Left renal cortex interstitium (tissue), 4 donors: ENCODE measurements around the gene UBQLNL. TPM values are rescaled to one million over a fixed set of nuclear protein-coding genes. Genes with fewer than 3 reads are reported as not detected.
A peak's percentile ranks its signal among the peaks of the same experiment; 100 is the strongest.

ENCODE experiments used
- DNase-seq, 4 donors: peaks; one replicate each; pipeline ENCODE4 v3.0.0-alpha.2; 2013; ENCODE audit warnings: low read depth in 4 of 4, low spot score in 2 of 4, missing footprints in 1 of 4
- polyA plus RNA-seq, 4 donors: library from polyadenylated mRNA; unstranded; fragments of 120-200 nt; gene quantifications; one replicate each; pipeline ENCODE4 v1.2.1, GENCODE V29; 2013; ENCODE audit not compliant: insufficient read length in 4 of 4

Gene UBQLNL
- polyA plus RNA-seq, 4 donors, result 0.30 to 1.0 (median 0.71) TPM

DNA sequence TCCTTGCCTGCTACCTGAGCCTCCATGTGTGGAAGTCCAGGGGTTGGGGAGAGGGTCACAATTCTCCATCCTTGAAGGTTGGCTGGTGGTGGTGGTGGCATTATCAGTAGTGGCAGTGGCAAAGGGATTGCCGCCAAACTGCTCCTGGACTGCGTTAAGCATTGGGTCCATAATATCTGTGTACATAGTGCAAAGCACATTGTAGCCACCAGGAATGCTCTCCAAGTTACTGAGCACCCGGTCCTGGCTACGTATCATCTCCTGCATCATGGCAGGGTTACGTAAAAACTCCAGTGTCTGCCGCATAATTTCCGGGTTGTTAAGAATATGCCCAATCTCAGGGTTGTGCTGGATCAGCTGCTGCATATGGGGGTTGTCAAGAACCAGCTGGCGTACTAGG, 7.9 kb downstream of the UBQLNL start:
- DNase-seq, result no peak

DNA sequence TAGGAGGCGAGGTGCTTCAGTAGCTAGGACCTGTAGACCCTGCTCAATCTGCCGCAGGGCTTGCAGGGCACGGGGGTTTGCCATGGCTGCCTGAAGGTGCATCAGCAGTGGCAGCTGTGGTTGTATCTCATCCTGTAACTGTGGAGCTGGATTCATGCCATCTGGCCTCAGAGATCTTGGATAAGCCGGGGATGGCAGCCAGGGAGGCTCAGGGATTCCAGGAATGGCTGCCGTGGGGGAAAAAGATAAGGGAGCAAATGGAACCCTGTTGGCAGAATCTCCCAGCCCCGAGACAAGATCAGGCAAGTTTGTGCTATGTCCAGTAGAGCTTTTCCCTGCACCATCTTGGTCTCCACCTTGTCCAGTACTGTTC, 8.6 kb downstream of the UBQLNL start:
- no peak for DNase-seq

DNA sequence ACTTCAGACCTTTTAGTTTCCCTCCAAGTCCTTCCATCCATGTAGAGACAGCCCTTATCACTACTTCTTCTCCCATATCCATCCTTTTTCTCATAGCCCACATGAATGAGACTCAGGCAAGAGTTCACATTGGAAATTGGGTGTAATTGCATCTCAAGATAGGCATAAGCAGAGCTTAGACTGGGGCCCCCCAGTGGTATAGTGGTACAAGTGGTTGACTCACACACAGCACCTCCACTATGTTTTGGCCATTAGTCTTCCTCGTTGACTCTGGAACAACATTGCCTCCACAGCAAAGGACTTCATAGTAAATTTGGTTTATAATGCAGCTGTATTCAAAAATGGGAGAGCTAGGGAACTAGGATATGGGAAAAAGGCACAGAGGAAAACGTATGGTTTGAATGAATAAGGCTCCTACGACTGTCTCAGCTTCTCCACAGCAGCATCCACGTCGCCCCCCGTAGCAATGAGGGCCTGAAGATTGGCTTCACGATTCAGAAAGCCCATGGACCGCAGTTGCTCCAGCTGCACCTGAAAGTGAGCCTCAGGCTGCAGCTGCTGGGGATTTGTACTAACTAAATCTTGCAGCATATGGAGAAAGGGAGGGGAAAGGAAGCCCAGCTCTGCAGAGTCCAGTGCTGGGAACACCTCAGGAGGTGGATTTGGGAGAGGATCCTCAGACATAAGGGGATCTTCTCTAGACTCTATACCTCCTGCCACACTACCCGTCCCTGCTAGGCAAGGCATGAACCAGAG, 9.1 kb downstream of the UBQLNL start:
- DNase-seq, result no peak

DNA sequence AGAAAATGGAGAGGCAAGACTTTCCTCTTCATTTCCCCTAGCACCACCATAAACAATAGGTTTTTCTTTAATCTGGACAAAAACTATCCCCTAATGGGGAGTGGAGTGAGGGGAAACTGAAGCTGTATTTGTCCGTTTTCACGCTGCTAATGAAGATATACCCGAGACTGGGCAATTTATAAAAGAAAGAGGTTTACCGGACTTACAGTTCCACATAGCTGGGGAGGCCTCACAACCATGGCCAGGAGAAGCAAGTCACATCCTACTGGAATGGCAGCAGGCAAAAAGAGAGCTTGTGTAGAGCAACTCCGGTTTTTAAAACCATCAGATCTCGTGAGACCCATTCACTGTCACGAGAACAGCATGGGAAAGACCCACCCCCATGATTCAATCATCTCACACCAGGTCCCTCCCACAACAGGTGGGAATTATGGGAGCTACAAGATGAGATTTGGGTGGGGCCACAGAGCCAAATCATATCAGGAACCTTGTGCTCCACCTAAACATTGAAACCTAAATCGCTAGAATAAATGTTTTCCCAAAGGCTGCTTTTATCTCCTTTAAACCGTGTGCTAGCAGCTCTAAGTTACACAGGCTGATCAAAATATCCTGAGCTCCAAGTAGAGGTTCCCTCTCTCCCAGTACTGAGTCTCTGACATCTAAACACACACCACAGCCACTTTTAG, 11.0 kb downstream of the UBQLNL start:
- no peak for DNase-seq

DNA sequence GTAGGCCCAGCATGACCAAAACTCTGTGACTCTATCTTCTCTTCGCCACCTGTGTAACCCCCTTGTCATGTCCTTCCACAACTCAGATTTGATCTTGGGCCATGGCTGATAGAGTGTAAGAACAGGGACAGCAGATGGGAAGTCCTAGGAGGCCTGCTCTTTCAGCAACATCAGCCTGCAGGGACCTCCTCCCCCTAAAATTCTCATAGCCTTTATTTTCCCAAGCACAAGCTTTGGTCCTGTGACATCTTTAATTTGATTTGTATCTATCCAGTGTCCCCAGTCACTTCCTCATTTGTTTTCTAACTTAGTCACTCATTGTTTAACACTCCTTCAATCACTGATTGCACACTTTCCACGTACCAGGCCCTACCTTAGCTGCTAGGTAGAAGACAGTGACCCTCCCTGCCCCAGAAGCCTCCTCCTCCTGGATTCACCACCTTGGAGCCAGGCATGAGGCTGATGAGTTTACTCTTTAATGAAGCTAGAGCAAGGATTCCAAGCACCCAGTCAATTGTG, 12.0 kb downstream of the UBQLNL start:
- DNase-seq, result peak in 1 of 4 donors; percentile 1

DNA sequence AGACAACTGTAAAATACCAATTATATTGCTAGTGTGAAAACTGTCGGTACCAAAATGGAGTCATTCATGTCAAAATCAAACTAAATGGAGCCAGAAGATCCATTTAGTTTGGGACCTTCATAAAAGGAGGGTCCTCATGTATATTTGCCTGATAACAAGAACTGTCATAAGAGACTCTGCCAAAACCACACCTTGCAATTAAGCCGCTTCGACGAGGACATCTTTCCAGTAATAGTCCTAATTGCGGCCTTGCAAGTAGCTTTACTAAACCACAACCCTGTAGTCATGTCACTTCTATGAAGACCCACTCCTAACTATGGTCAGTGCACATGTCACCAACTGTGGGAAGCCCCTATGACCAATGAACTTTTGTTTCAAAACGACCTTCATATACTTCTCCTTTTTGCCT, 16.1 kb downstream of the UBQLNL start:
- no peak for DNase-seq

DNA sequence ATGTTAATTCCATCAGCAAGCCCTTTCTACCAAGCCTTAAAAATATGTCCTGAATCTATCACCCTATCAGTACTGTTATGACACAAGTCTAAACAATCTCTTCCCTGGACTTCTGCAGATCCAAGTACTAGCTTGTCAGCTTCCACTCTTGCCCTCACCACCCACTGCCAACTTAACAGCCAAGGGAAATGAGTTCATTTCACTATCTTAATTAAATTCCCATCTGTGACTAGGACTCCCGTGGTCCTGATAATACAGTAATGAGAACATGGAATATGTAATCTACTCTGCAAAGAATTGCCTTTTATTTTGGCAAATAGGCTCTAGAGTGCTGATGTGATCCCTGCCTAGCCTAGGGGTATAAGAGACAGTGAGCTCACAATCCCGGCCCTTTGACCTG, 16.8 kb downstream of the UBQLNL start:
- no peak for DNase-seq

DNA sequence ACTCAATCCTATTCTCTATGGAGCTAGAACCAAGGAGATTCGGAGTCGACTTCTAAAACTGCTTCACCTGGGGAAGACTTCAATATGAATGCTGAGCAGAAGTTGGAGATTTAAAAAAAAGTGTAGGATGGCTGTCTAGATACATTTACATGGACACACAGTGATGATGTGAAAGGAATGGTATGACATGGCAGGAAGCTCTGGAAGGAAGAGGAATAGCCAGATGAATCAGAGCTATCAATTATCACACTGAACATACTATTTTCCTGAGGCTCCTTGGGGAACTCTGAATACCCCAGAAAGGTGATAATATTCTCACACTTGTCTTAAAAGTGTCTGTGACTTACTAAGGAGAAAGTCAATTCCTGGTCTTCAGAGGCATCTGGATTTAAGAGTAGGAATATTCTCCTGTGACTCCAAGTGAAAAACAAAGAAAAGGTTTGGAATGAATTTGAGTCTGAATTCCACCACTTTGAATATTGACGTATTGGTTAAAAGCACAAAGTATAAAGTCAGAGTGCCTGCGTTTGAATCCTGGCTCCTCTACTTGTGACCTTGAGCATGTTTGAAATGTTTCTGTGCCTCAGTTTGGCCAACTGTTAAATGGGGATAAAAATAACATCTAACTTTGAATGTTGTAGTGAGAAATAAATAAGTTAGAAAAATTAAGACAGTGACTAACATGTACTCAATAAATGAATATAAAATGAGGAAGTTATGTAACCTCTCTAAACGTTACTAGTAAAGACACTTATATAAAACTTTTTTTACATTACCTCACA, 26.7 kb downstream of the UBQLNL start:
- DNase-seq, result no peak

DNA sequence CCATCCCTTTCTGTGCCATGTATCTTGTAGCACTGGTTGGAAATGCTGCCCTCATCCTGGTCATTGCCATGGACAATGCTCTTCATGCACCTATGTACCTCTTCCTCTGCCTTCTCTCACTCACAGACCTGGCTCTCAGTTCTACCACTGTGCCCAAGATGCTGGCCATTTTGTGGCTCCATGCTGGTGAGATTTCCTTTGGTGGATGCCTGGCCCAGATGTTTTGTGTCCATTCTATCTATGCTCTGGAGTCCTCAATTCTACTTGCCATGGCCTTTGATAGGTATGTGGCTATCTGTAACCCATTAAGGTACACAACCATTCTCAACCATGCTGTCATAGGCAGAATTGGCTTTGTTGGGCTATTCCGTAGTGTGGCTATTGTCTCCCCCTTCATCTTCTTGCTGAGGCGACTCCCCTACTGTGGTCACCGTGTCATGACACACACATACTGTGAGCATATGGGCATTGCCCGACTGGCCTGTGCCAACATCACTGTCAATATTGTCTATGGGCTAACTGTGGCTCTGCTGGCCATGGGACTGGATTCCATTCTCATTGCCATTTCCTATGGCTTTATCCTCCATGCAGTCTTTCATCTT, 27.6 kb downstream of the UBQLNL start:
- DNase-seq, result no peak

DNA sequence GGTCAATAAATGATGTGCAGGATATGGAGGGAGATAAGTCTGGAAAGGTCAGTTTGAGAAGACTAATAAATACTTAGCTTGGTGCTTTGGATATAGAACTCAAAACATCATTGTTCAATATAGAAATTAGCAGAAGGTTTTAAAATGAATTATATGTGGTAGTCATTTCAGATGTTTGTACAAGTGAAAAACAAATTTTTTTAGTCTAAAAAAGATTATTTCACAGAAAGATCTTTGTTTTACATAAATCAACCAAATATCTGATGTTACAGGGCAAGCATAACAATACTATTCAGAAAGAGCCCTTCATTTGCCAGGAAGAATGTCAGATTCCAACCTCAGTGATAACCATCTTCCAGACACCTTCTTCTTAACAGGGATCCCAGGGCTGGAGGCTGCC, 28.1 kb downstream of the UBQLNL start, which contains the start of gene OR52D1:
Gene OR52D1, plus strand, starts transcription at position 301 of the 400 bp plus-strand sequence. Its CDS starts 22 bp downstream, at position 323.
- DNase-seq, result no peak

DNA sequence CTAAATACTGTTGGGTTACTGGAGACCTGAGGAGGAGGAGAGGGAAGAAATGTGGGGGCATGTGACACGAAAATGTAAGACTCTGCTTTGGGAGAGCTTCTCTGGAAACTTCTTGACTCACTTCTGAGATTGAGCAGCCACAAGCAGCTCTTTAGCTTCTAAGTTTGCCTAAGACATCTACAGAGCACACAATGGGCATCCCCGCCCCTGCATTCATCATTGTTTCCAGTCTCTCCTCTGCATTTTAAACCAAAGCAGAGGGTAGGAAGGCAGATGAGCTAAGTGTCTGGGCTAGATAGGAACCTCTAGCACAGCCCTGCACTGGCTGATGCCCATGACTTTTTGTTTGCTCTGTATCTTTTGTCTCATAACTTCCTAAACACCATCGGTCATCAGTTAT, 30.1 kb downstream of the UBQLNL start:
- DNase-seq, result no peak

DNA sequence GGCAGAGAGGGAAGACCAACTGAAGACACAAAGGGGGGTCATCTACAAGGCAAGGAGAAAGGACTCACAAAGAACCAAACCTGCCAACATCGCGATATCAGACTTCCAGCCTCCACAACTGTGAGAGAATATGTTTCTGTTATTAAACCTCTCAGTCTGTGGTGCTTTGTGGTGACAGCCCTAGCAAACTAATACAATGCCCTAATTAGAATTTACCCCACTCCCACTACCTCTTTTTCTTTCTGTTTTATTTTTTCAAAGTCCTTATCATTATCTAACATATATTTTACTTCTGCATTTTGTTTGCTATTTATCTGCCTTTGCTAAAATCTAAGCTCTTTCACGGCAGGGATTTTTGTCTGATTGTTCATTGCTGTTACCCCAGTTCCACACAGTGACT, 30.5 kb downstream of the UBQLNL start:
- DNase-seq, result no peak

DNA sequence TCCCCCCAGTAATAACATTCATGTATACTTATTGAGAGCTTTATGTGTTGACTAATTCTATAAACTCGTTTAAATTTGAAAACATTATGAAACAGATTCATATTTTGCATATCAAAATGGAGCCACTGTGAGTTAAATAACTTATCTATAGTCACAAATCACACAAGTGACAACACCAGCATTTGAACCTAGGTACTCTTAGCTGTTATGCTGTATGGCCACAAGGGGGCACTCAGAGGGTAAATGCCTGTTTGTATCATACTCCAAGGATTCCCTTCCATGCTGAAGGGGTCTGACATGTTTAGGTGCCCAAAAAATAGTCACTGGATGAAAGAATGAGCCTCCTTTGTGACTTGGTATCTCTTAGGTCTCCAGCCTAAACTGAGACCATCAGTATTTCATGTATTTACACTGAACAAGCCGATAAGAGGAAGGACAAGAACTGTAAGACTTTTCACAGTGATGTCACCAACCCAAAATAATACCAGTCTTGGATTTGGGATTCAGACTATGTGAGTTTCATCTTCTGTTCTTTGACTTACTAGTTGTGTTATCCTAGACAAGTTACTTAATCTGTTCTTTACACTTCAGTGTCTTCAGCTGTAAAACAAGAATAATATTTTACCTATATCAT, 40.2 kb downstream of the UBQLNL start:
- peak in 2 of 4 donors; percentile 1 to 2 for DNase-seq

DNA sequence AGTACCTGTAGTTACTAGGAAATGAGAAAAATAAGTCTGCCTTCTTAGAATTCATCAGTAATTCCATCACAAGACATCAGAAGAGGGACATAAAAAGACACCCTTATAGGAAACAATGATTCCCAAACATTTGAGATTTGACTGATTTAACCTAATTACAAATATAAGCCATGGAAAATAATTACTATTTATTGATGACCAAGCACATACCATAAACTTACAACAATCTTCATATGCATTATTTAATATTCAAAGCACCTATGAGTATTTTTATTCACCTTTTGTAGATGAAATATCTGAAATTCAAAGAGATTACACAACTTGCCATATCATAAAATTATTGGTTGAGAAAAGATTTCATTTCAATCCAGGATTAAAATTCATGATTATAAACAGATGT, 42.6 kb downstream of the UBQLNL start:
- DNase-seq, result no peak

DNA sequence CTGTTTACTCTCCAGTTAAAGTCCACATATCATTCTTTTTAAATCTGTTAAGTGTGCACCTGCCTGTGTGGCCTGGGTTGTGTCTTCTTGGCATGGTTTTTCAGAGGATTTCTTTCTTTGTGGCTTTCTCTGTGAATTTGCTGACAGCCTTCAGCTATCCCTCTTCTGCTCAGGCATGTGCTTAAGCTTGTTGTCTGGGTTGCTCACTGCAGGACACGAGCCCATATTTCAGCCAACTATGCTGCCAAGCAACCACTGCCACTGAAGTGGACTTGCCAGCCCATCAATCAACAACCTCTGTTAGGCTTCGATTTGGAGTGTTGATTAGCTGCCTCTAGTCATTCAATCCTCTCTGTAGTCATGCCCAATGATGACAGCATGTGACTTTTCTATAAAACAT, 49.0 kb downstream of the UBQLNL start:
- no peak for DNase-seq

Other genes with a start within 250 kb of the UBQLNL start
- gene HBE1, start 246.8 kb downstream of the UBQLNL start, polyA plus RNA-seq, result 1 to 10 TPM; 3.6 to 9.8 (median 7.9) TPM
- gene OR51B4, start 214.8 kb downstream of the UBQLNL start, polyA plus RNA-seq, result under 1 TPM in 2 of 4 donors, not detected in 2; 0.33 to 0.59 TPM
- gene OR51B2, start 192.4 kb downstream of the UBQLNL start, polyA plus RNA-seq, result not detected
- under 1 TPM; 0.17 to 0.92 (median 0.72) TPM for gene OR51B5, start 173.2 kb downstream of the UBQLNL start, polyA plus RNA-seq
- not detected for gene OR51B6, start 165.2 kb downstream of the UBQLNL start, polyA plus RNA-seq
- under 1 TPM in 2 of 4 donors, not detected in 2; 0.05 to 0.13 TPM for gene OR51M1, start 132.9 kb downstream of the UBQLNL start, polyA plus RNA-seq
- under 1 TPM in 1 of 4 donors, not detected in 3; 0.09 TPM for gene OR51Q1, start 94.6 kb downstream of the UBQLNL start, polyA plus RNA-seq
- gene OR51I1, start 75.2 kb downstream of the UBQLNL start, polyA plus RNA-seq, result not detected
- under 1 TPM in 1 of 4 donors, not detected in 3; 0.04 TPM for gene OR51I2, start 67.4 kb downstream of the UBQLNL start, polyA plus RNA-seq
- not detected for gene OR52D1, start 28.0 kb downstream of the UBQLNL start, polyA plus RNA-seq
- gene UBQLN3, start 6.7 kb downstream of the UBQLNL start, polyA plus RNA-seq, result not detected
- not detected for gene OR52H1, start 31.8 kb upstream of the UBQLNL start, polyA plus RNA-seq
- gene OR52B6, start 64.2 kb upstream of the UBQLNL start, polyA plus RNA-seq, result under 1 TPM in 2 of 4 donors, not detected in 2; 0.09 to 0.25 TPM
- gene TRIM6, start 79.9 kb upstream of the UBQLNL start, polyA plus RNA-seq, result 10 to 100 TPM; 11.8 to 65.1 (median 35.7) TPM
- 10 to 100 TPM in 1 of 4 donors, 1 to 10 TPM in 3; 6.1 to 12.6 (median 9.3) TPM for gene TRIM34, start 108.3 kb upstream of the UBQLNL start, polyA plus RNA-seq
- 10 to 100 TPM; 35.3 to 52.4 (median 41.9) TPM for gene TRIM5, start 168.4 kb upstream of the UBQLNL start, polyA plus RNA-seq
- 10 to 100 TPM in 2 of 4 donors, 1 to 10 TPM in 2; 6.8 to 11.9 (median 10.3) TPM for gene TRIM22, start 173.1 kb upstream of the UBQLNL start, polyA plus RNA-seq
- gene OR56B1, start 219.7 kb upstream of the UBQLNL start, polyA plus RNA-seq, result not detected
- gene OR52N4, start 237.5 kb upstream of the UBQLNL start, polyA plus RNA-seq, result not detected